Right renal pelvis (tissue), 4 donors: ENCODE measurements around the gene FBXW10. TPM values are rescaled to one million over a fixed set of nuclear protein-coding genes. Genes with fewer than 3 reads are reported as not detected.
"Not testable (repeated sequence)": the region's sequence is repeated elsewhere in the genome, so short reads cannot be mapped to it uniquely, and the experiment has no call there.

Experiments
- DNase-seq, 4 donors: peaks; one replicate each; pipeline ENCODE4 v3.0.0-alpha.2; 2013; ENCODE audit warnings: low read depth in 4 of 4, low spot score in 3 of 4, missing footprints in 1 of 4
- polyA plus RNA-seq, 4 donors: library from polyadenylated mRNA; unstranded; fragments of 120-200 nt; gene quantifications; one replicate each; pipeline ENCODE4 v1.2.1, GENCODE V29; 2013; ENCODE audit not compliant: insufficient read length in 4 of 4

FBXW10 gene
- polyA plus RNA-seq, 4 donors, result 0.32 to 0.73 (median 0.56) TPM

- DNase-seq, result not testable (repeated sequence)
Measured at GRCh38 chr17:18750242-18750641, 6.4 kb downstream of the FBXW10 start.

- not testable (repeated sequence) for DNase-seq
Measured at GRCh38 chr17:18753829-18754409, 10.1 kb downstream of the FBXW10 start.

DNA sequence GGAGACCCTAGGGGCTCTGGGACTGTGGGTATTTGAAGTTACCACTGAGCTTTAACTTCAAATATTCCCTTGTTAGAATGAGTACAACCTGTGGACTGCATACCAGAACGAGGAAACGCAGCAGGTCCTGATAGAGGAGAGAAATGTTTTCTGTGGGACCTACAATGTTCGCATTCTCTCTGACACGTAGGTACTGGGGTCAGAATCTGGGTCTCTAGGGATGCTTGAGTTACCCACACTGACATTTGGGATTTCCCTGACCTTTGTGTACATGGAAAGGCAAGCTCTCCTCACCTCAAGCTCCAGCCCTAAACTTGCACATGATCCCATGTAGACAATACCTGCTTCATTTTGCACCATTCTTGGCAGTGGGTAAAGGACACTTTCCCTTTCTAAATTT, 12.1 kb downstream of the FBXW10 start:
- not testable (repeated sequence) for DNase-seq

GRCh38 chr17:18757368-18758044, 13.7 kb downstream of the FBXW10 start:
- not testable (repeated sequence) for DNase-seq

GRCh38 chr17:18758344-18758743, 14.5 kb downstream of the FBXW10 start:
- not testable (repeated sequence) for DNase-seq

GRCh38 chr17:18760221-18760620, 16.4 kb downstream of the FBXW10 start:
- DNase-seq, result not testable (repeated sequence)

DNA sequence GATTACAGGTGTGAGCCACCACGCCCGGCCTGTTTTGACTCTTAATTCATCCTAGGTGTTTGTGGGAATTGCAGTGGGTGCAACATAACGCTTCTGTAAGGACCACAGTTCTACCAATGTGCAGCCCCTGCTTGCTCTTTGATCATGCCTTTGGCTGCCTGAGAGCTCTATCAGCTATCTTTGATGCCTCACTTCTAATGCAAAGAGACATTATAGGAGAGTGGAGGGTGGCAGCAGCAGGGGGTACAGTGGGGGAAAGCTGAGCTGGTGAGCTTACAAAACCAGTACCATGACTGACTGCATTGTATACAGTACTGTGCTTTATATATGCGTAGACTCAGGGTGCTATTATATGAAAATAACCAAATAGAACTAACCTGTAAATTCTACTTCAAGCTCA, 26.7 kb downstream of the FBXW10 start:
- DNase-seq, result not testable (repeated sequence)

GRCh38 chr17:18771066-18771465, 27.2 kb downstream of the FBXW10 start:
- not testable (repeated sequence) for DNase-seq

GRCh38 chr17:18772471-18772870, 28.6 kb downstream of the FBXW10 start:
- DNase-seq, result no peak

- peak; percentile 81 to 85 (median 83) for DNase-seq
Measured at GRCh38 chr17:18780991-18781718, 37.3 kb downstream of the FBXW10 start, which contains the start of gene TVP23B. TVP23B (plus strand) TSS chr17:18781183; CDS start chr17:18781294, 111 bp downstream.

GRCh38 chr17:18781805-18782204, 38.0 kb downstream of the FBXW10 start:
- not testable (repeated sequence) for DNase-seq

GRCh38 chr17:18785933-18786332, 42.1 kb downstream of the FBXW10 start:
- DNase-seq, result not testable (repeated sequence)

DNA sequence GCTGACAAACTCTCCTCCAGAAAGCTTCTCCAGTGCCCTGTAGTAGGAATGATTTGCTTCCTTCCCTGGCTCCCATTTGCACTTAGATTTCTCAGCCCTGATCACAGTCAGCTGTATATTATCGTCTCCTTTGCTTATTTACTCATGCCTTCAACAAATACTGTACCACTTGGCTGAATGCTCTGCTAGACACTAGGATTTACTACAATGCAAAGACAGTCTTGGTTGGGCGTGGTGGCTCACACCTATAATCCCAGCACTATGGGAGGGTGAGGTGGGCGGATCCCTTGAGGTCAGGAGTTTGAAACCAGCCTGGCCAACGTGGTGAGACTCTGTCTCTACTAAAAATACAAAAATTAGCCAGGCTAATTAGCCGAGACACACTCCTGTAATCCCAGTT, 43.0 kb downstream of the FBXW10 start:
- not testable (repeated sequence) for DNase-seq

GRCh38 chr17:18791402-18791801, 47.5 kb downstream of the FBXW10 start:
- not testable (repeated sequence) for DNase-seq

DNA sequence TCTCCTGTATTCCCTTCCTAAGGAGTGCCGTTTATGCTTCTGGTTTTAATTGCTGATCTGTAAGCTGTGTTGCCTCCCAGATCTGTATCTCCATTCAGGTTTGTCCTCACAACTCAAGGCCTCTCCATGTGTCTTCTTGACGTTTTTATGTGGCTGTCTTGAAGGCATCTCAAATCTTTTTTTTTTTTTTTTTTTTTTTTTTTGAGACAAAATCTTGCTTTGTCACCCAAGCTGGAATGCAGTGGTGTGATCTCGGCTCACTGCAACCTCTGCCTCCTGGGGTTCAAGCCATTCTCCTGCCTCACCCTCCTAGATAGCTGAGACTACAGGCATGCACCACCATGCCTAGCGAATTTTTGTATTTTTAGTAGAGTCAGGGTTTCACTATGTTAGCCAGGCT, 51.0 kb downstream of the FBXW10 start:
- not testable (repeated sequence) for DNase-seq

- DNase-seq, result not testable (repeated sequence)
Measured at GRCh38 chr17:18796887-18797286, 53.0 kb downstream of the FBXW10 start.

DNA sequence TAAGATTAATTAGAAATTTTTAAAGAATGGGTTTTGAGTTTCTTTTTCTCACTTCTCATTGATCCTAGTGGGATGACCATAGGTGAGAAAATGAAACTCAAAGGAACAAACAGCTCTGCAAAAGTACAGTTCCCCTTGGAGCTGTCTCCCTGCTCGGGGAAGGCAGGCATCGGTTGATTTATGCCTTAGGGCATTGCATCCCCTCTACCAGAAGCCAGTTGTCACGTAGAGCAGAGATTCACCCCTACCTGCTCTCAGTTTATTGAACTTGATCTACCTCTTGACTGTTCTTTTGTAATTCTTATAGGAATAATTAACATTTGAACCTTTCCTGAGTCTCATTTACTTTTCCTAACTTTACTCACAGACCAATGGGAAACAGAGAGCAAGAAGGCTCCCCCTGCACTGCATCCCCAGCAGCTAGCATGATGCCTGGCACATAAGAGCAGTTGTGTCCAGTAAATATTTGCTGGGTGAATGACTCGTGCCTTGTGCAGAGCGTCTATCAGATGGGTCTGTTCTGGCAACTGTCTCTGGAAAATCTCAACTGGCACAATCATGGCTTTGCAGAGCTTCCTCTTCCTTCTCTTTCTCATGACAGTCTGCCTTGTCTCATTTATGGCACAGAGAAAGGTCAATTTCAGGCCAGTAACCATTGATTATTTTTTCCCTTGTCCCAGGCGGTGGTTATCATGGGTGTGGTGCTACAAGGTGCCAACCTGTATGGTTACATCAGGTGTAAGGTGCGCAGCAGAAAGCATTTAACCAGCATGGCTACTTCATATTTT, 59.8 kb downstream of the FBXW10 start:
- DNase-seq, result not testable (repeated sequence)

GRCh38 chr17:18815924-18816323, 72.1 kb downstream of the FBXW10 start:
- not testable (repeated sequence) for DNase-seq

DNA sequence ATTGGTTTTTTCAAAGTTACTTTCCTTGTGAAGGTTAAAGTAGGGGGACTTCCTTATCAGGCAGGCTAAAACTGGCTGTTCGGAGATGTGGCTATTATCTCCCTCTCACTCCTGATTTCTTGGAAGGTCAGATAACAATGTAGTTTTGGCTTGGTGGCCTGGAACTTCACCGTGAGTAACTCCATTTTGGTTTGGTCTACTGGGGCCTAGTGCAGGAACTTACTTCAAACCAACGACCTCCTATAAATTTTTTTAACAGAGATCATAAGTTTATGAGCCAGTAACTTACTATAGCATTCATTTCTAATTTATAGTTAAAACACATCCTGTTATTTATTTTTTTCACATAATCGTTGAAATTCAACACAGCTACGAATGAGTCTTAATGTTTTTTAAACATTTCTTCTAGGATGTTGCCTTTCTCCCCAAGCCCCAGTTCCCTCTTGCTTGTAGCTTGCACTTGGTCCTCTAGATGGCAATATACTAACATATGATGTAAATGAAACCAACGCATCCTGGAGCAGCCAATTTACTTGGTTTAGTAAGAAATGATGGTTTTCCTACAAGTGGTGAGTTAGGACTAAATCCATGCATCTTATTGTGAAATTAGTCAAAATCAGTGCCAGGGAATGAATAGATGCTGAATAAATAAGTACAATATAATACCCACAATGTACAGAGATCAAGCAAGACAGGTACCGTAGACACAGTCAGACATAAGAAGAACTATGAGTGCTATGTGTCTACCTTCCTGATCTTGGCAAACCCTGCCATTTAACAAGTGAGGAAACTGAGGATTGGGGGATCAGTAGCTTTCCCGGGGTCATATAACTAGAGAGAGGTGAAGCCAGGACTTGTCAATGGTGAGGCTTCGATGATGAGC, 72.9 kb downstream of the FBXW10 start:
- peak in 3 of 4 donors; percentile 27 to 39 (median 30) for DNase-seq

DNA sequence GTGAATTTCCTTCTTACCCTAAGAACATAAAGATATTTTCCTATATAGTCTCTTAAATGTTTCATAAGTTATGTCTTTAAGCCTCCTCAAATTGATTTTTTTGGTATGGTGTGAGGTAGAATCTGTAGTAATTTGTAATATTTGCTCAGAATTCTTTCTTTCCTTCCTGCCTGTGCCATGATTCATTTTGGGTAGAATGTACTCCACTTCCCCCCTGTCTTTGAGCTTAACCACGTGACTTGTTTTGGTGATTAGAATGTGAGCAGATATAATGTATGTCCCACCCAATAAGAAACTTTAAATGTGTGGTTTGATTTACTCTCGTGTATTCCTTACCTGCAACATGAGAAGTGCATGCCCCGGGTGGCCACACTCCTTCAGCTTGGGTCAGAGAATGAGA, 77.6 kb downstream of the FBXW10 start:
- not testable (repeated sequence) for DNase-seq
